HCT116 (cell line): ENCODE measurements around the gene THSD4.

Source experiments
- EZH2 ChIP-seq: fragments of 200-600 bp; sonication (generic); IDR thresholded peaks from 2 replicates; pipeline ENCODE4 v1.6.1; 2017; ENCODE audit warnings: antibody characterized with exemption, mixed run types
- JUND ChIP-seq: IDR thresholded peaks from 2 replicates; pipeline ENCODE4 v1.6.1; 2012
- MAX ChIP-seq: IDR thresholded peaks from 2 replicates; pipeline ENCODE4 v1.6.1; 2012
- POLR2AphosphoS5 ChIP-seq: IDR thresholded peaks from 2 replicates; pipeline ENCODE4 v1.6.1; 2011; ENCODE audit warnings: mild to moderate bottlenecking, low read depth, low read length, moderate library complexity
- RAD21 ChIP-seq: IDR thresholded peaks from 2 replicates; pipeline ENCODE4 v1.6.1; 2012; ENCODE audit warnings: low read depth, mild to moderate bottlenecking
- REST ChIP-seq: IDR thresholded peaks from 2 replicates; pipeline ENCODE4 v1.6.1; 2012; ENCODE audit warnings: low read depth
- YY1 ChIP-seq: IDR thresholded peaks from 2 replicates; pipeline ENCODE4 v1.6.1; 2011; ENCODE audit warnings: low read length, low read depth, moderate library complexity, mild to moderate bottlenecking; ENCODE audit not compliant: insufficient replicate concordance; ENCODE audit errors: extremely low read depth
- ZNF274 ChIP-seq: fragments of 200-500 bp; sonication (Bioruptor generic); IDR thresholded peaks from 2 replicates; pipeline ENCODE4 v1.6.1; 2014; ENCODE audit warnings: mild to moderate bottlenecking, low read depth, low read length, inconsistent platforms
- TF ChIP-seq, protein P1 (sequence below), 3 experiments: fragments of 200-600 bp in 1 of 3; sonication (generic) in 1 of 3; IDR thresholded peaks in 2 of 3; conservative IDR thresholded peaks in 1 of 3; 2 replicates each; pipeline ENCODE4 v1.5.1; 2012 to 2017; ENCODE audit warnings: low read depth in 2 of 3, low read length in 2 of 3, antibody characterized with exemption in 1 of 3, borderline replicate concordance in 1 of 3, control low read depth in 1 of 3, mild to moderate bottlenecking in 1 of 3, mixed read lengths in 1 of 3, mixed run types in 1 of 3, moderate library complexity in 1 of 3; ENCODE audit not compliant: insufficient read depth in 1 of 3
- TF ChIP-seq, protein P2 (sequence below): IDR thresholded peaks from 2 replicates; pipeline ENCODE4 v1.6.1; 2011; ENCODE audit warnings: mild to moderate bottlenecking, low read length, moderate library complexity; ENCODE audit not compliant: insufficient replicate concordance; ENCODE audit errors: extremely low read depth

- TF ChIP-seq, protein P1, sequence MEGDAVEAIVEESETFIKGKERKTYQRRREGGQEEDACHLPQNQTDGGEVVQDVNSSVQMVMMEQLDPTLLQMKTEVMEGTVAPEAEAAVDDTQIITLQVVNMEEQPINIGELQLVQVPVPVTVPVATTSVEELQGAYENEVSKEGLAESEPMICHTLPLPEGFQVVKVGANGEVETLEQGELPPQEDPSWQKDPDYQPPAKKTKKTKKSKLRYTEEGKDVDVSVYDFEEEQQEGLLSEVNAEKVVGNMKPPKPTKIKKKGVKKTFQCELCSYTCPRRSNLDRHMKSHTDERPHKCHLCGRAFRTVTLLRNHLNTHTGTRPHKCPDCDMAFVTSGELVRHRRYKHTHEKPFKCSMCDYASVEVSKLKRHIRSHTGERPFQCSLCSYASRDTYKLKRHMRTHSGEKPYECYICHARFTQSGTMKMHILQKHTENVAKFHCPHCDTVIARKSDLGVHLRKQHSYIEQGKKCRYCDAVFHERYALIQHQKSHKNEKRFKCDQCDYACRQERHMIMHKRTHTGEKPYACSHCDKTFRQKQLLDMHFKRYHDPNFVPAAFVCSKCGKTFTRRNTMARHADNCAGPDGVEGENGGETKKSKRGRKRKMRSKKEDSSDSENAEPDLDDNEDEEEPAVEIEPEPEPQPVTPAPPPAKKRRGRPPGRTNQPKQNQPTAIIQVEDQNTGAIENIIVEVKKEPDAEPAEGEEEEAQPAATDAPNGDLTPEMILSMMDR (IDR thresholded peaks at IDR 0.05 in 2 of 3, conservative IDR thresholded peaks at IDR 0.05 in 1 of 3; ENCODE audit: borderline replicate concordance in 1 of 3, insufficient read depth in 1 of 3, low read depth in 2 of 3, low read length in 2 of 3) = no peak
- TF ChIP-seq RAD21 (no peak), MAX (no peak), REST (no peak), YY1 (no peak), ZNF274 (no peak), POLR2AphosphoS5 (no peak), EZH2 (no peak), JUND (no peak)
- TF ChIP-seq, protein P2, sequence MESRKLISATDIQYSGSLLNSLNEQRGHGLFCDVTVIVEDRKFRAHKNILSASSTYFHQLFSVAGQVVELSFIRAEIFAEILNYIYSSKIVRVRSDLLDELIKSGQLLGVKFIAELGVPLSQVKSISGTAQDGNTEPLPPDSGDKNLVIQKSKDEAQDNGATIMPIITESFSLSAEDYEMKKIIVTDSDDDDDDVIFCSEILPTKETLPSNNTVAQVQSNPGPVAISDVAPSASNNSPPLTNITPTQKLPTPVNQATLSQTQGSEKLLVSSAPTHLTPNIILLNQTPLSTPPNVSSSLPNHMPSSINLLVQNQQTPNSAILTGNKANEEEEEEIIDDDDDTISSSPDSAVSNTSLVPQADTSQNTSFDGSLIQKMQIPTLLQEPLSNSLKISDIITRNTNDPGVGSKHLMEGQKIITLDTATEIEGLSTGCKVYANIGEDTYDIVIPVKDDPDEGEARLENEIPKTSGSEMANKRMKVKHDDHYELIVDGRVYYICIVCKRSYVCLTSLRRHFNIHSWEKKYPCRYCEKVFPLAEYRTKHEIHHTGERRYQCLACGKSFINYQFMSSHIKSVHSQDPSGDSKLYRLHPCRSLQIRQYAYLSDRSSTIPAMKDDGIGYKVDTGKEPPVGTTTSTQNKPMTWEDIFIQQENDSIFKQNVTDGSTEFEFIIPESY = no peak
These were observed 105.6 kb downstream of the THSD4 start for GRCh38 chr15:71220828-71221227.
